GDM1 (cell line): ENCODE measurements around the gene APP.
"Not testable (repeated sequence)": the region's sequence is repeated elsewhere in the genome, so short reads cannot be mapped to it uniquely, and the experiment has no call there.

Experiments used
- DNase-seq: peaks from one replicate; lab custom pipeline; 2025; lab: John Stamatoyannopoulos, UW

APP gene

GRCh38 chr21:26164311-26164710, 6.3 kb downstream of the APP start:
- DNase-seq = no peak

DNA sequence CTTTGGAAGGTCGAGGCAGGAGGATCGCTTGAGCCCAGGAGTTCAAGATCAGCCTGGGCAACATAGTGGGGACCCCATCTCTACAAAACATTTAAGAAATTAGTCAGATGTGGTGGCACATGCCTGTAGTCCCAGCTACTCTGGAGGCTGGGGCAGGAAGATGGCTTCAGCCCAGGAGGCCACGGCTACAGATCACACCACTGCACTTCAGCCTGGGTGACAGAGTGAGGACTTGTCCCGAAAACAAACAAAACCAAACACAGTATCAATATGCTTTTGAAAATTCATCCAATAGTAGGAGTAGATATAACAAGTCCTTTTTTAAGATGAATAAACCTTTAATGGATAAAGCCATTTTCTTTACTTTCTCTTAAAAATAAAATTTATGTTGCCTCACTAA, 8.5 kb downstream of the APP start:
- DNase-seq = no peak

- DNase-seq = no peak
These were observed 10.7 kb downstream of the APP start for GRCh38 chr21:26159869-26160268.

GRCh38 chr21:26157801-26158200, 12.8 kb downstream of the APP start:
- DNase-seq = no peak

DNA sequence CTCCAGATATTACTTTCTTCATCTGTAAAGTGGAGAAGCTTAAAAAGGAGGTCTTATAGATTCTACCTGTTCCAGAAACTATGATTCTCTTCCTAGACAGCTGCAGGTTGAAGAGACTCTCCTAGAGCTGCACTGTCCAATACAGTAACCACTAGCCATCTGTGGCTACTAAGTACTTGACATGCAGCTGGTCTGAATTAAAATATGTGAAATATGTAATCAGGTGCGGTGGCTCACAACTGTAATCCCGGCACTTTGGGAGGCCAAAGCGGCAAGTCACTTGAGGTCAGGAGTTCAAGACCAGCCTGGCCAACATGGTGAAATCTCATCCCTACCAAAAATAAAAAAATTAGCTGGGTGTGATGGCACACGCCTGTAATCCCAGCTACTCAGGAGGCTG, 15.8 kb downstream of the APP start:
- no peak for DNase-seq

DNA sequence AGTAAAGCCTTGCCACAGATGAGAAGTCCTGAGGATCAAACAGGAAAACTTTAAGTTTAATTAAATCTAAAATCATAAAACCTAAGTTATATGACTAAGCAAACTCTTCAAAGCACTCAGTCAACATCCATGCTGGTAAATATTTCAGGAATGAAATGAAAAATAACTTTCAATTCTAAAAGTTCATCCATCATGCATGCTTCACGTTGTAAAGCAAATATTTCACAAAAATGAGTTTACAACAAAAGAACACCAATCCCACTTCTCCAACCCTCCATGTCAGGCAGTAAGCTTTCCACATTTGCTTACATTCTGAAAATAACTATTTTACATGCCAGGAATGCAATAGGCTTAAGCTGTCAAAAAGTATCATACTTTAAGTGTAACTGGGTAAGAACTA, 16.8 kb downstream of the APP start:
- DNase-seq = no peak

- DNase-seq = no peak
These were observed 21.7 kb downstream of the APP start for GRCh38 chr21:26148840-26149354.

DNA sequence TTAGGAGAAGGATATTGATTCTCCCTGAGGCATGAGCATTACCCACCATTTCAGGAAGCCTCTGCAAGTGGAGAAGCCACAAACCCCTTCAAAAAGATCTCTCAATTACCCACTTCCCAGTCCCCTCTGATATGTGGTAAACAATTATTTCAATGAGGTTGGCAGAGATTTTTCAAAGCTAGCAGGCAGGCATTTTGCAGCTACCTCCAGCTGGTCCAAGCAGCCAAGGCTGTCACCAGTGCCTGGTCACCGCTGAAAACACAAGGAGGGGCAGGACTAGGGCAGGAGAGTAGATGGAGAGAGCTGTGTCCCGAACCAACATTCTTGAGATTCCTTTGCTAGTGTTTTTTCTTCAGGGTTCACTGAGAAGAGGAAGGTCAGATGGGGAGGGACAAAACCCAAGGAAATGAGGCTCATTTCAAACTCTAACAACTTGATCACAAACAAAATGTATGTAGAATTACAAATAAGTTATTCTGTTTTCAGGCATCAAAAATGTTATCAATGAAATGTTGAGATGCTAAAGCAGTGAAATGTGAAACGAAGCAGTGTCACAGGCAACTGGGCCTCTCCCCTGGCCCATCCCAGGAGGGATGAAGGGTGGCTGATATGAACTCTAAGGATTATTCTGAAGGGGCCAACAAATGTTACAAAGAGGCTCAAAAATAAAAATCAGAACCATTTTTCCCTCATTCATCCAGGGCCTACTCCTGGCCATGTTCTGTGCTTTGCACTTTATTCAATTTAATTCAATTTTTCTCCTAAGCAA, 22.3 kb downstream of the APP start:
- no peak for DNase-seq

GRCh38 chr21:26147535-26147934, 23.0 kb downstream of the APP start:
- no peak for DNase-seq

DNA sequence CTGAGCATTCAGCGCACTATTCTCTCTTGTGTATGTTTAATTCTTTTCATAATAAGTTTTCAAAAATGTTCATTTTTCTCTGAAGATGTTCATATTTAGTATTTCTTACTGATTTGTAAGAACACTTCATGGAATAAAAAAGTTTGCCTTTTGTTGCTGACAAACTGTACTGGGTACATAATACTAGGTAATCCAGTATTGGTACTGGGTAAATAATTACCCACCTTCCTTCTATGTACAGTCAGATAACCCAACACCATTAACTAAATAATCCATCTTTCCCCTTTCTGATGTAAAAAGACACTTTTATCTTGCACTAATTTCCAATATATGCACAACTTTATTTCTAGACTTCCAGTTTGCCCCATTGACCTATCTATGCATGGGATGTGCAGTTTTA, 23.9 kb downstream of the APP start:
- DNase-seq = no peak

DNA sequence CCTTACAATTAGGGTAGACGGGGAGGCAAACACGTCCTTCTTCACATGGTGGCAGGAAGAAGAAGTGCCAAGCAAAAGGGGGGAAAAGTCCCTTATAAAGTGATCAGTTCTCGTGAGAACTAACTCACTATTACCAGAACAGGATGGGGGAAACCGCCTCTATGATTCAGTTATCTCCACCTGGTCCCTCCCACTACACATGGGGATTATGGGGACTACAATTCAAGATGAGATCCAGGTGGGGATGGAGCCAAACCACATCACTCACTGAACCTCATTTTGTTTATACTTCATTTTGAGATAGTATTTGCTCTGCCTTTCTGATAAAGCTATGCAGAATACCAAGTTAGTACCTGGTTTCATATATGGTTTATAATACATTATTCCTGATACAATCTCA, 26.5 kb downstream of the APP start:
- no peak for DNase-seq

GRCh38 chr21:26142363-26142762, 28.2 kb downstream of the APP start:
- no peak for DNase-seq

GRCh38 chr21:26140926-26141325, 29.6 kb downstream of the APP start:
- DNase-seq = no peak

GRCh38 chr21:26140164-26140579, 30.4 kb downstream of the APP start:
- no peak for DNase-seq

DNA sequence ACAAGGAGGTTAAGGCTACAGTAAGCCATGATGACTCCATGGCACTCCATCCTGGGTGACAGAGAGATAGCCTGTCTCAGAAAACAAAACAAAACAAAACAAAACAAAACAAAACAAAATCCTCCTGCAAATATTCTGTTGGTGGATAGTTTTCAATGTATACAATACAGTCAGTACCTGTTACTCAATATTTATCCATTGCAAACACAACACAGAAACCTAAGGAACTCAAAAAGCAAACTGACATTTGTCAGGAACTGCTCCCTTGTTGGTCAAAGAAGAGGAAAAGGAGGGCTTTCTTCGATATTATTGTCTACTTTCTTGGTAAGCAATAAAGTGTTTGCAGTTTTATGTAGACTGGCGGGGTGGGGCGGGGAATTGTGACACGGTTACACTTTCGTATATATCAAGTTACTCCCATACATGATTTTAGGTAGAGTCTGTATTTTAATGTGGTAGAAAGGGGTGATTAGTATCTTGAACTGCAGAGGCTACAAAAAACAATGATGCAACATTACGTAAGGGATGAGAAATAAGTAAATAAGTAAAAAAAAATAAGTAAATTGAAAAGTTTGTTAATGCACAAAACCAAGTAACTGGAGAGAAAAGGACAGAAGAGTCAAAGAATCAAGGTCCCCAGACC, 31.8 kb downstream of the APP start:
- DNase-seq = no peak

GRCh38 chr21:26137379-26138060, 33.0 kb downstream of the APP start:
- no peak for DNase-seq

- peak; percentile 39 for DNase-seq
These were observed 33.9 kb downstream of the APP start for GRCh38 chr21:26136671-26137070.

- DNase-seq = no peak
These were observed 35.0 kb downstream of the APP start for GRCh38 chr21:26135520-26135919.

- no peak for DNase-seq
These were observed 39.0 kb downstream of the APP start for GRCh38 chr21:26131554-26131953.

GRCh38 chr21:26131053-26131452, 39.5 kb downstream of the APP start:
- DNase-seq = not testable (repeated sequence)

DNA sequence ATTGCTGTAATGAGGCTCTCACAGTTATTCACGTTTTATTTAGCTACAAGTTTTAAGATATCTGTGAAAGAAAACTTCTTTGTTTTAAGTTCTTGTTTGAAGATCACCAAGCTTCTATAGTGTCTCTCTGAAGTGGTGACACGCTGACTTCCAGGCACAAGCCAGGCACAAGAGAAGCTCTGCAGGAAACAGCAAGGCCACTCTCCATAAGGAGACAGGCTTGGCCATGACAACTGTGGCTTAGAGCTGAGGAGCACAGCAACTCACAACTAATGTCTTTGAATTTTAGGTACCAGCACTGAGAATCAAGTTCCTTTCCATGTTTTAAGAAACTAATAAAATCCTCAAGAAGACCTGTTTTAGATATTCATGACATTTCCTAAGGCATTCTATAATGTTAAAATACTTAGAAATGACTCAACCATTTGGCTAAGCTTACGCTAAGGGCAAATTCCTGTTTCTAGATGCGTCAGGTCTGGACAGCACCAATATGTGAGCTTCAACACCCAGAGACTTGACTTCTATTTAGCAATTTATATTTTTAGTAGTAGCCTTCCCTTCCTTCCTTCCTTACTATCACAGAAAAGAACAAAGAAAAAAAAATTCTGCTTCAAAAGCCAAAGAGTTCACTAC, 40.2 kb downstream of the APP start:
- DNase-seq = no peak

- no peak for DNase-seq
These were observed 42.7 kb downstream of the APP start for GRCh38 chr21:26127918-26128317.
